GM12892 (cell line): ENCODE measurements around the gene NR4A1.

Experiments
- DNase-seq: peaks from one replicate; pipeline ENCODE4 v3.0.0; 2011; ENCODE audit not compliant: insufficient read length
- FAIRE-seq: peaks from 2 replicates; lab custom pipeline; 2011; peaks lifted over from hg19 to GRCh38; lab: Jason Lieb, UNC
- POLR2A ChIP-seq: IDR thresholded peaks from 2 replicates; pipeline ENCODE4 v1.6.1; 2011; ENCODE audit warnings: low read depth, low read length, control low read depth
- POLR2AphosphoS5 ChIP-seq: IDR thresholded peaks from 2 replicates; pipeline ENCODE4 v1.6.1; 2011; ENCODE audit warnings: low read depth, low read length, control low read depth
- TAF1 ChIP-seq: IDR thresholded peaks from 2 replicates; pipeline ENCODE4 v1.6.1; 2011; ENCODE audit warnings: low read depth, mild to moderate bottlenecking, control low read depth, low read length, borderline replicate concordance

The NR4A1 gene

DNA sequence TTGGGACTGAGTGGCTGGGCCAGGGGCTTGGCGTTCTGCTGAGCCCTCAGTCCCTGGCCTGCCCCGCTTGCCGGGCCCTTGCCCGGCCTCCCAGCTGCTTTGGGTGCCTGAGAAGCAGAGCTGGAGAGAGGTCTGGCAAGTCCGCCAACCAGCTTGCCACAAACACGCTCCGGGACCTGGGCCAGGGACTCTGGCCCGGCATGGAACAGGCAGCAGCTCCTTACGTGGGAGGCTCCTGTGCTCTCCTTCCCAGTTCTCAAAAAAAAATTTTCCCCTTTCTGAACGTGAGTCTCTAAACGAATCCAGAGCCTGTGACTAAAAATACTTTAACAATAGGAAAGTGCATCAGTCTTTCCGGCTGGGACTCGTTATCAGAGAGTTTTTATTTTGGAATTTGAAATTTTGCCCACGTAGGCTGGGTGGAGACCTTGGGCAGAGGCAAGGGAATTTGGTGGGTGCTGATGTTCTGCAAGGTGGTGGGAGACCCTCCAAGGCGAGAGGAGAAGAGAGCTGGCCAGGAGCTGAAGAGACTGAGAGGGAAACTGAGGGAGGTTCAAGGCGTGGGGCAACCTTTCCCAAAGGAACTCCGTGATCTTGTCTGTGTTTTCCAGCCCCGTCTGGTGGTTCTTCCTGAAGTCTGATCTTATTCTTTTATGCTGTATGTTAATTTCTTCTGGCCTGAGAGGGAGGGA, 6.8 kb upstream of the NR4A1 start:
- DNase-seq (no peak), FAIRE-seq (no peak)
- TF ChIP-seq TAF1, result no peak
- TF ChIP-seq POLR2AphosphoS5, result no peak
- TF ChIP-seq POLR2A, result no peak

DNA sequence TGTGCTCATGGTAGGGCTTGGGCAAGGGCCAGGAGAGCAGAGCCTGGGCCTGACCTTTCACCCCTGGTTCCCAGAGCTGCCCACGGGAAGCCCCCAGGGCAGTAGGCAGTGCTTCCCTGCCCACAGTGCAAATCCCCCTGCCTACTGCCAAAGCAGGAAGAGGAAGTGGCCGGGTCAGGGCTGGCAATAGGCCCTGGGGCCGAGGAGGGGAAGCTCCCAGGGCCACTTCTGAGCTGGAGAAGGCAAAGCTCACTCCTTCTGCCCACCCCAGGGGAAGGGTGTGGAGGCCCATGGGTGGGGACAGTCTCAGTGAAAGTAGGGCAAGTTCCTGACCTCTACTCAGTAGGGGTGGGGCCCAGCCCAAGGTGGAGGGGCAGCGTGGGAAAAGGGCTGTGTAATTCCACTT, 5.4 kb upstream of the NR4A1 start:
- TF ChIP-seq POLR2A, result no peak
- TF ChIP-seq TAF1, result no peak
- no peak for TF ChIP-seq POLR2AphosphoS5

GRCh38 chr12:52046859-52047258, 4.4 kb upstream of the NR4A1 start:
- no peak for TF ChIP-seq TAF1
- FAIRE-seq, result no peak
- no peak for DNase-seq

More for the DNA sequence above, 5.4 kb upstream of the NR4A1 start:
- DNase-seq (no peak), FAIRE-seq (no peak)

DNA sequence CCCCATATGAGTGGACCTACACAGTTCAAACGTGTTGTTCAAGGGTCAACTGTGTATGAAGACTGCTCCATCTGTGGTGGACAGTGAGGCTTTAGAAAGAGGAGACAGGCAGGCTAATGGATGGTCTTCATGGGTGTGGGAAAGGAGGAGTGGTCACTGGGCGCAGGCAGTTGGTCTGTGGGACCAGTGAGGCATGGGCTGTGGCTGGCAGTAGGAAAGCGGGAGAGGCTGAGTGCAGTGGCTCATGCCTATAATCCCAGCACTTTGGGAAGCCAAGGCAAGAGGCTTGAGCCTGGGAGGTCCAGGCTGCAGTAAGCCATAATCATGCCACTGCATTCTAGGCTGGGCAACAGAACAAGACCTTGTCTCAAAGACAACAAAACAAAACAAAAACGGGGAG, 2.0 kb upstream of the NR4A1 start:
- FAIRE-seq, result no peak
- TF ChIP-seq POLR2AphosphoS5 (no peak), POLR2A (no peak), TAF1 (no peak)
- no peak for DNase-seq

DNA sequence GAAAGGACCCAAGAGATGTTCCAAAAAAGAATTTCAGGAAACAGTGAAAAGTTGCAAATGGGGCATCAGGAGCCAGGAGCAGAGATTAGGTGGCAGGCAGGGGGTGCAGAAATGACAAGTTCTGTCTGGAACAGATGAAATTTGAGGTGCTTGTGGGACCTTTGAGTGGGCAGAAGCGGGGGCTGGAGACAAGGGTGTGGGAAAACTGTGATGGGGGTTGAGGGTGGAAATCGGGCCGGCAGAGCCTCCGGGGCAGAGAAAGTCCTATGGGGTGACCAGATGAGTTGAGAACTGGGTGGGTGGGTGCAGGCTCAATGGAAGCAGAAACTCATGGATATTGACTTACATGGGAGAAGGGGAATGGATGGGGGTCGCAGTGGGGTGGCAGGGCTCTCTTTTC, 1.6 kb upstream of the NR4A1 start:
- DNase-seq (no peak), FAIRE-seq (no peak)
- no peak for TF ChIP-seq POLR2AphosphoS5
- no peak for TF ChIP-seq TAF1
- TF ChIP-seq POLR2A, result no peak

DNA sequence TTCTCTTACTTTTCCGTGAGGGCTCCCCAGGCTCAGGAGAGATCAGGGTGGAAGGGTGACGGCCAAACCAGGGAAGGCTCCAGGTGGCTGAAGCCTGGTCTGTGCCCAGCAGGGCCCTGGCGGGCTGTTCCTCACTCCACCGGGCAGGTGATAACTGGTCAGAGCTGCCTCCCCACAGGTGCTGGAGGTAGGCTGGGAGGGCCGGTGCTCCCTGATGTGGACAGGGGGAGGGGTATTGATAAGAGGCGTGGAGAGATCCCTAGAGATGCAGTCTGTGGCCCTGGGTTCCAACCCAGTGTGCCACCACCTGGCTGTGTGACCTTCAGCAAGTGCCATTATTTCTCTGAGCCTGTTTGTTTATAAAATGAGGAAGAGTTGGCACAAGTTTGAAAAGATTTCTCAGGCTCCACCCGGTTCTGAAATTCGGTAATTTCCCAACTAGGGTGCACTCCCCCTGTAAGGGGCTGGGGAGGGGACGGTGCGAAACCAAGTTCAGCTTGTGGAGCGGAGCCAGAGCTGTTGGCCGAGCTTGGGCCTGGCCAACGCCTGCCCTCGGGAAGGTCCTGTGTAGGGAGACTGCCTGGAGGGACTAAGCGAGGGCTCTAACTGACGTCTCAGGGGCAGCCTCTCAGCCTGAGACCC, 1.0 kb upstream of the NR4A1 start:
- DNase-seq (no peak), FAIRE-seq (no peak)
- TF ChIP-seq POLR2A, result no peak
- no peak for TF ChIP-seq TAF1
- no peak for TF ChIP-seq POLR2AphosphoS5

- TF ChIP-seq POLR2AphosphoS5 (no peak), TAF1 (no peak), POLR2A (no peak)
- DNase-seq (no peak), FAIRE-seq (peak; percentile 21)
These were observed 1.4 kb downstream of the NR4A1 start for GRCh38 chr12:52052468-52053186.

DNA sequence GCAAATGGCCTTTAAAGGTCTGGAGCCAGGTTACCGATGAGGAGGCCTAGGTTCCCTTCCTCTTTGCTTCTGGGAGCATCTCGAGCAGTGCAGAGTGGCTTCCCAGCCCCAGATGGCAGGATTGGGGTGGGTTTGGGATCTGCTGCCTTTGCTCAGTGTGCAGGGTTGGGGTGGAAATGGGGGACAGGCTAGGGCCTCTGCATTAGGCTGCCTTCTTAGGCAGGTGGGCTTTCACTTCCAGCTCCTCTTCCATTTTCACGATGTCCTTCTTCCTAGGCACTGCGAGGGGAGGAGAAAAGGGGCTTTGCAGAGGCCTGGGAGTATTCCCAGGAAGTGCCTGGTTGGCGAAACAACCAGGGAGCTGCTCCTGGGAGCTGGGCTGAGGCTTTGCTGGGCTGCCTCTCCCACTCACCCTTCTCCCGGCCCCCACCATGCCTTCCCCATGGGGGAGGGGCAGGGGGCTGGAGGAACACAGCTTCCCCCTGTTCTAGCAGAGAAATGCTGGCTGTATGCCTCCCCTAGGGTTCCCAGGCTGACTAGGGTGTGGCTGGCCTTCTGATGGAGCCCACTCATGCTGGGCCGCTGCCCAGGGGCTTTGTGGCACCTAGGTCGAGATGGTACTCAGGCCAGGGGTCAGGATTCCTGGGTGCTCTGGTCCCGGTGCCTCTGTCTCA, 2.4 kb downstream of the NR4A1 start:
- DNase-seq (no peak), FAIRE-seq (no peak)
- TF ChIP-seq POLR2A, result no peak
- TF ChIP-seq POLR2AphosphoS5, result no peak
- TF ChIP-seq TAF1, result no peak

- TF ChIP-seq POLR2AphosphoS5 (no peak), TAF1 (no peak), POLR2A (no peak)
- DNase-seq (no peak), FAIRE-seq (no peak)
These were observed 3.1 kb downstream of the NR4A1 start for GRCh38 chr12:52054231-52054832.

DNA sequence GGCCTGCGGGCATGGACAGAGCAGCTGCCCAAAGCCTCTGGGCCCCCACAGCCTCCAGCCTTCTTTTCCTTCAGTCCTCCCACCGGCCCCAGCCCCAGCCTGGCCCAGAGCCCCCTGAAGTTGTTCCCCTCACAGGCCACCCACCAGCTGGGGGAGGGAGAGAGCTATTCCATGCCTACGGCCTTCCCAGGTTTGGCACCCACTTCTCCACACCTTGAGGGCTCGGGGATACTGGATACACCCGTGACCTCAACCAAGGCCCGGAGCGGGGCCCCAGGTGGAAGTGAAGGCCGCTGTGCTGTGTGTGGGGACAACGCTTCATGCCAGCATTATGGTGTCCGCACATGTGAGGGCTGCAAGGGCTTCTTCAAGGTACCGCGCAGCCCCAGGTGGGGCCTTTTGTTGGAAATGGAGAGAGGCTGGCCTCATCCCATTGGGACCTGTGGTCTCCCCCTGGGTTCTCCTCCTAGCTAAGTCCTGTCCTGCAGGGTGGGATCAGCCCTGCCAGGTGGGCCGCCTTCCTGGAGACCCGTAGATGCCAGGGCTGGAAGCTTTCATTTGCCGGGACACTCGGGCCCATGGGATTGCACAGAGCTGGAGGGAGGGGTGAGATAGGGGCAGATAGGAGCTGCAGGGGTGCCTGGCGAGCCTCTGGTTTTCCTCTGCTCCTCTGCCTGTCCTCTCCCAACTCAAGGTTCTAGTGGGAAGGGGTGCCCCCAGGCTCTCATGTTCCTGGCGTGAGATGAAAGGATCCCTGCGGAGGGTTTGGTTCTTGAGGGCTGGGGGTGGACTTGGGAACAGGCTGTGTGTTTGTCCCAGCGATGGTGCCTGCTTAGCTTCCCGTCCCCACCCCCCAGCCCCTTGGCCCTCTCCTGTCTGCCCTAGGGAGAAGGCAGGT, 3.8 kb downstream of the NR4A1 start:
- FAIRE-seq (no peak), DNase-seq (no peak)
- TF ChIP-seq TAF1 (no peak), POLR2A (no peak), POLR2AphosphoS5 (no peak)
